Iris pigment epithelial cell (primary cell): ENCODE data around the gene HSBP1L1.
A peak's percentile ranks its signal among the peaks of the same experiment; 100 is the strongest.

Experiments used
- DNase-seq: peaks from one replicate; pipeline ENCODE4 v3.0.0-alpha.2; 2011; ENCODE audit warnings: low read depth

HSBP1L1 gene

GRCh38 chr18:79964330-79965118, at the start of gene HSBP1L1:
TSS of gene HSBP1L1 (plus strand) at chr18:79964643. CDS start at chr18:79964736, 93 bp downstream.
- peak; percentile 37 for DNase-seq

- no peak for DNase-seq
Observed at GRCh38 chr18:79915161-79916127, 49.0 kb upstream of the HSBP1L1 start.

GRCh38 chr18:79916128-79916494, 48.3 kb upstream of the HSBP1L1 start:
- no peak for DNase-seq

GRCh38 chr18:79916546-79917168, 47.8 kb upstream of the HSBP1L1 start:
- DNase-seq: no peak

- no peak for DNase-seq
Observed at GRCh38 chr18:79917169-79917852, 47.1 kb upstream of the HSBP1L1 start.

GRCh38 chr18:79917853-79918614, 46.4 kb upstream of the HSBP1L1 start:
- DNase-seq: no peak

- DNase-seq: no peak
Observed at GRCh38 chr18:79918615-79919011, 45.8 kb upstream of the HSBP1L1 start.

- DNase-seq: no peak
Observed at GRCh38 chr18:79919089-79919488, 45.4 kb upstream of the HSBP1L1 start.

GRCh38 chr18:79921984-79922965, 42.2 kb upstream of the HSBP1L1 start:
- no peak for DNase-seq

- DNase-seq: no peak
Observed at GRCh38 chr18:79922971-79923411, 41.5 kb upstream of the HSBP1L1 start.

GRCh38 chr18:79923896-79924585, 40.4 kb upstream of the HSBP1L1 start:
- no peak for DNase-seq

- no peak for DNase-seq
Observed at GRCh38 chr18:79924814-79925731, 39.4 kb upstream of the HSBP1L1 start.

- DNase-seq: no peak
Observed at GRCh38 chr18:79926306-79926705, 38.1 kb upstream of the HSBP1L1 start.

GRCh38 chr18:79926715-79927606, 37.5 kb upstream of the HSBP1L1 start:
- no peak for DNase-seq

- DNase-seq: no peak
Observed at GRCh38 chr18:79927607-79928562, 36.6 kb upstream of the HSBP1L1 start.

- DNase-seq: no peak
Observed at GRCh38 chr18:79928563-79928960, 35.9 kb upstream of the HSBP1L1 start.
